HepG2 (cell line): Measurements from ENCODE around the gene ESYT1. TPM values are rescaled to one million over a fixed set of nuclear protein-coding genes. Genes with fewer than 3 reads are reported as not detected.
A peak's percentile ranks its signal among the peaks of the same experiment; 100 is the strongest.

Source experiments
- ADNP ChIP-seq: sonication (generic); formaldehyde crosslinking; IDR thresholded peaks from 2 replicates; pipeline ENCODE4 v1.4.0; 2020; ENCODE audit warnings: missing genetic modification reagents
- BHLHE40 ChIP-seq: IDR thresholded peaks from 2 replicates; pipeline ENCODE4 v1.6.1; 2011; ENCODE audit warnings: low read length, improper control_type of control experiment
- FOXJ3 ChIP-seq: sonication (generic); formaldehyde crosslinking; IDR thresholded peaks from 2 replicates; pipeline ENCODE4 v1.4.0; 2020; ENCODE audit warnings: missing genetic modification reagents, mild to moderate bottlenecking, borderline replicate concordance
- GTF3A ChIP-seq: sonication (generic); formaldehyde crosslinking; conservative IDR thresholded peaks from 2 replicates; pipeline ENCODE4 v1.4.0; 2020; ENCODE audit warnings: mild to moderate bottlenecking, missing genetic modification reagents
- HOXD1 ChIP-seq: sonication (generic); formaldehyde crosslinking; IDR thresholded peaks from 2 replicates; pipeline ENCODE4 v1.5.0; 2020; ENCODE audit warnings: missing genetic modification reagents
- KDM3A ChIP-seq: IDR thresholded peaks from 2 replicates; pipeline ENCODE4 v1.6.1; 2018; ENCODE audit warnings: low read depth, missing compliant biosample characterization
- KLF12 ChIP-seq: sonication (generic); formaldehyde crosslinking; IDR thresholded peaks from 2 replicates; pipeline ENCODE4 v1.4.0; 2020; ENCODE audit warnings: missing genetic modification reagents, borderline replicate concordance
- MEIS1 ChIP-seq: sonication (generic); formaldehyde crosslinking; IDR thresholded peaks from 2 replicates; pipeline ENCODE4 v1.9.0; 2021; ENCODE audit warnings: mild to moderate bottlenecking, missing genetic modification reagents, moderate library complexity, borderline replicate concordance
- NFATC3 ChIP-seq: sonication (generic); formaldehyde crosslinking; IDR thresholded peaks from 2 replicates; pipeline ENCODE4 v1.5.1; 2020; ENCODE audit warnings: mild to moderate bottlenecking, missing genetic modification reagents
- NR1H2 ChIP-seq: sonication (generic); formaldehyde crosslinking; IDR thresholded peaks from 2 replicates; pipeline ENCODE4 v1.8.1; 2022; ENCODE audit warnings: low read depth, missing genetic modification reagents, borderline replicate concordance
- PRDM15 ChIP-seq: sonication (generic); formaldehyde crosslinking; IDR thresholded peaks from 2 replicates; pipeline ENCODE4 v1.4.0; 2020; ENCODE audit warnings: missing genetic modification reagents
- RBM22 ChIP-seq: fragments of 200-400 bp; formaldehyde crosslinking; optimal IDR thresholded peaks from 2 replicates; pipeline ENCODE3; 2017; ENCODE audit warnings: mild to moderate bottlenecking, low read length, moderate library complexity
- SOX5 ChIP-seq: IDR thresholded peaks from 2 replicates; pipeline ENCODE4 v1.6.1; 2016; ENCODE audit warnings: borderline replicate concordance
- ZBTB42 ChIP-seq: sonication (generic); formaldehyde crosslinking; IDR thresholded peaks from 2 replicates; pipeline ENCODE4 v1.5.0; 2020; ENCODE audit warnings: mild to moderate bottlenecking, missing genetic modification reagents
- ZNF446 ChIP-seq: sonication (generic); formaldehyde crosslinking; IDR thresholded peaks from 2 replicates; pipeline ENCODE4 v1.5.0; 2020; ENCODE audit warnings: mild to moderate bottlenecking, missing genetic modification reagents
- ZNF468 ChIP-seq: sonication (generic); formaldehyde crosslinking; IDR thresholded peaks from 2 replicates; pipeline ENCODE4 v1.8.0; 2022; ENCODE audit warnings: mild to moderate bottlenecking, moderate library complexity, missing genetic modification reagents
- ZNF501 ChIP-seq: sonication (generic); formaldehyde crosslinking; IDR thresholded peaks from 2 replicates; pipeline ENCODE4 v1.5.1; 2020; ENCODE audit warnings: mild to moderate bottlenecking, moderate library complexity, missing genetic modification reagents
- ZNF598 ChIP-seq: sonication (generic); formaldehyde crosslinking; IDR thresholded peaks from 2 replicates; pipeline ENCODE4 v1.5.1; 2020; ENCODE audit warnings: mild to moderate bottlenecking, missing genetic modification reagents, borderline replicate concordance
- ZNF644 ChIP-seq: IDR thresholded peaks from 2 replicates; pipeline ENCODE4 v1.6.1; 2016; ENCODE audit warnings: low read depth
- ZNF776 ChIP-seq: sonication (generic); formaldehyde crosslinking; IDR thresholded peaks from 2 replicates; pipeline ENCODE4 v1.4.0; 2020; ENCODE audit warnings: mild to moderate bottlenecking, missing genetic modification reagents
- polyA plus RNA-seq, 8 experiments: library from polyadenylated mRNA; depleted of rRNA in 3 of 8; stranded (reverse) in 7 of 8; unstranded in 1 of 8; fragments of >200 nt; fragmentation: Illumina TruSeq in 4 of 8; extraction: Trizol in 4 of 8; gene quantifications; 2 replicates each; pipeline versions ENCODE4 v1.2.1 to v1.2.3, GENCODE V29; 2011 to 2016; ENCODE audit warnings: low read depth in 4 of 8, missing spikeins in 1 of 8, mixed read lengths in 1 of 8; ENCODE audit not compliant: insufficient read depth in 1 of 8
- total RNA-seq, 5 experiments: library from RNA; depleted of rRNA; stranded (reverse); fragments of >200 nt; fragmentation: Illumina TruSeq; extraction: Trizol; gene quantifications; 2 replicates each; pipeline ENCODE4 v1.2.3, GENCODE V29; 2016; ENCODE audit warnings: low read depth in 1 of 5
- TF ChIP-seq, protein P1 (sequence below): sonication (generic); formaldehyde crosslinking; IDR thresholded peaks from 2 replicates; pipeline ENCODE4 v1.5.1; 2020; ENCODE audit warnings: missing genetic modification reagents, mild to moderate bottlenecking, borderline replicate concordance
- TF ChIP-seq, protein P2 (sequence below): sonication (generic); formaldehyde crosslinking; IDR thresholded peaks from 2 replicates; pipeline ENCODE4 v1.9.0; 2021; ENCODE audit warnings: missing genetic modification reagents, borderline replicate concordance
- TF ChIP-seq, protein P3 (sequence below): sonication (generic); IDR thresholded peaks from 2 replicates; pipeline ENCODE4 v1.6.1; 2016; ENCODE audit warnings: low read depth, borderline replicate concordance

Gene ESYT1
- total and polyA plus RNA-seq, 2 of the 13 experiments (the other 11 are each of a cell fraction or from before 2014, with no cell fraction given): 66.9 to 71.0 TPM

DNA sequence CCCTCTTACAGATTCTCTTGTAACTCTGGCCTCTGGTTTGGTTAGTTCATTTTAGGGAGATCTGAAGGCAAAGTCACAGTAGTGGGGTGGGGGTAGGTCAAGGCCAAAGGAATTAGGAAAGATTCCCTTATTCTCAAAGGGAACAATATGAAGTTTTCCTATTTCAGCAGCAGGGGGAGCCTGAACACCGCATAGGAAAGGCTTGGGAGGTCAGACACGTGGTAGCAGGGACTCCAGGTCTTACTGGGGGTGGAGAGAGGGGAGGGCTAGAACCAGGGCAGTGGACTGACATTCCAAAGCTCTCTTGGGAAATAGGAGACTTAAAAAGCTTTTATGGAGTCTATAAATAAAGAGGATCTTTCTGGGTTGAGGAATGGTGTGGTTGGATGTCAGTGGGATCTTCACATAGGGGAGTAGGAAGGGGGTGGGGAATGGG, 8.7 kb upstream of the ESYT1 start (continued):
- TF ChIP-seq, protein P1, sequence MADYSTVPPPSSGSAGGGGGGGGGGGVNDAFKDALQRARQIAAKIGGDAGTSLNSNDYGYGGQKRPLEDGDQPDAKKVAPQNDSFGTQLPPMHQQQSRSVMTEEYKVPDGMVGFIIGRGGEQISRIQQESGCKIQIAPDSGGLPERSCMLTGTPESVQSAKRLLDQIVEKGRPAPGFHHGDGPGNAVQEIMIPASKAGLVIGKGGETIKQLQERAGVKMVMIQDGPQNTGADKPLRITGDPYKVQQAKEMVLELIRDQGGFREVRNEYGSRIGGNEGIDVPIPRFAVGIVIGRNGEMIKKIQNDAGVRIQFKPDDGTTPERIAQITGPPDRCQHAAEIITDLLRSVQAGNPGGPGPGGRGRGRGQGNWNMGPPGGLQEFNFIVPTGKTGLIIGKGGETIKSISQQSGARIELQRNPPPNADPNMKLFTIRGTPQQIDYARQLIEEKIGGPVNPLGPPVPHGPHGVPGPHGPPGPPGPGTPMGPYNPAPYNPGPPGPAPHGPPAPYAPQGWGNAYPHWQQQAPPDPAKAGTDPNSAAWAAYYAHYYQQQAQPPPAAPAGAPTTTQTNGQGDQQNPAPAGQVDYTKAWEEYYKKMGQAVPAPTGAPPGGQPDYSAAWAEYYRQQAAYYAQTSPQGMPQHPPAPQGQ (CRISPR knock-in tag): no peak
- no peak for TF ChIP-seq KLF12 (CRISPR knock-in tag)
- no peak for TF ChIP-seq HOXD1 (CRISPR knock-in tag)
- no peak for TF ChIP-seq ZNF644 (CRISPR knock-in tag)
- TF ChIP-seq ZNF446: no peak
- no peak for TF ChIP-seq FOXJ3 (CRISPR knock-in tag)
- TF ChIP-seq, protein P2, sequence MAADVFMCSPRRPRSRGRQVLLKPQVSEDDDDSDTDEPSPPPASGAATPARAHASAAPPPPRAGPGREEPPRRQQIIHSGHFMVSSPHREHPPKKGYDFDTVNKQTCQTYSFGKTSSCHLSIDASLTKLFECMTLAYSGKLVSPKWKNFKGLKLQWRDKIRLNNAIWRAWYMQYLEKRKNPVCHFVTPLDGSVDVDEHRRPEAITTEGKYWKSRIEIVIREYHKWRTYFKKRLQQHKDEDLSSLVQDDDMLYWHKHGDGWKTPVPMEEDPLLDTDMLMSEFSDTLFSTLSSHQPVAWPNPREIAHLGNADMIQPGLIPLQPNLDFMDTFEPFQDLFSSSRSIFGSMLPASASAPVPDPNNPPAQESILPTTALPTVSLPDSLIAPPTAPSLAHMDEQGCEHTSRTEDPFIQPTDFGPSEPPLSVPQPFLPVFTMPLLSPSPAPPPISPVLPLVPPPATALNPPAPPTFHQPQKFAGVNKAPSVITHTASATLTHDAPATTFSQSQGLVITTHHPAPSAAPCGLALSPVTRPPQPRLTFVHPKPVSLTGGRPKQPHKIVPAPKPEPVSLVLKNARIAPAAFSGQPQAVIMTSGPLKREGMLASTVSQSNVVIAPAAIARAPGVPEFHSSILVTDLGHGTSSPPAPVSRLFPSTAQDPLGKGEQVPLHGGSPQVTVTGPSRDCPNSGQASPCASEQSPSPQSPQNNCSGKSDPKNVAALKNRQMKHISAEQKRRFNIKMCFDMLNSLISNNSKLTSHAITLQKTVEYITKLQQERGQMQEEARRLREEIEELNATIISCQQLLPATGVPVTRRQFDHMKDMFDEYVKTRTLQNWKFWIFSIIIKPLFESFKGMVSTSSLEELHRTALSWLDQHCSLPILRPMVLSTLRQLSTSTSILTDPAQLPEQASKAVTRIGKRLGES: no peak
- TF ChIP-seq MEIS1 (CRISPR knock-in tag): no peak
- no peak for TF ChIP-seq ZNF501
- peak; percentile 22; the same call in 1 of the 2 replicates for TF ChIP-seq SOX5 (CRISPR knock-in tag)
- TF ChIP-seq KDM3A (CRISPR knock-in tag): peak; percentile 28; the same call in 1 of the 2 replicates
- TF ChIP-seq ZNF598 (CRISPR knock-in tag): no peak
- no peak for TF ChIP-seq GTF3A (CRISPR knock-in tag)
- no peak for TF ChIP-seq ZNF468 (CRISPR knock-in tag)
- no peak for TF ChIP-seq ZNF776 (CRISPR knock-in tag)
- TF ChIP-seq ADNP (CRISPR knock-in tag): no peak
- TF ChIP-seq PRDM15 (CRISPR knock-in tag): no peak
- TF ChIP-seq BHLHE40: peak; percentile 35; the same call in 1 of the 2 replicates
- TF ChIP-seq ZBTB42 (CRISPR knock-in tag): no peak
- TF ChIP-seq RBM22: no peak
- no peak for TF ChIP-seq NR1H2
- no peak for TF ChIP-seq NFATC3 (CRISPR knock-in tag)
- TF ChIP-seq, protein P3, sequence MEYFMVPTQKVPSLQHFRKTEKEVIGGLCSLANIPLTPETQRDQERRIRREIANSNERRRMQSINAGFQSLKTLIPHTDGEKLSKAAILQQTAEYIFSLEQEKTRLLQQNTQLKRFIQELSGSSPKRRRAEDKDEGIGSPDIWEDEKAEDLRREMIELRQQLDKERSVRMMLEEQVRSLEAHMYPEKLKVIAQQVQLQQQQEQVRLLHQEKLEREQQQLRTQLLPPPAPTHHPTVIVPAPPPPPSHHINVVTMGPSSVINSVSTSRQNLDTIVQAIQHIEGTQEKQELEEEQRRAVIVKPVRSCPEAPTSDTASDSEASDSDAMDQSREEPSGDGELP: 0 out of 2 replicates have a peak, but pooled peaks have one; percentile 16
